Heart left ventricle (tissue), 16 donors: ENCODE results near the gene LMX1A. TPM values are rescaled to one million over a fixed set of nuclear protein-coding genes. Genes with fewer than 3 reads are reported as not detected.

ENCODE experiments used
- ATAC-seq, 4 donors: fragments of 200-7000 bp; cut with Tn5 transposase; one replicate each; pipeline ENCODE4 v1.9.1; 2020 to 2022; ENCODE audit warnings: moderate library complexity in 4 of 4, mild to moderate bottlenecking in 3 of 4, moderate number of reproducible peaks in 1 of 4
- DNase-seq, 5 donors: peaks; one replicate each; pipeline ENCODE4 v3.0.0-alpha.2; 2020
- H3K27ac ChIP-seq, 12 donors: fragments of 200-600 bp; sonication (generic) in 4 of 12; one replicate each; pipeline versions ENCODE4 v1.5.0 to v1.8.0; 2016 to 2022; ENCODE audit warnings: mild to moderate bottlenecking in 2 of 12
- H3K27me3 ChIP-seq, 9 donors: fragments of 200-600 bp; sonication (generic) in 2 of 9; one replicate each; pipeline versions ENCODE4 v1.5.1 to v1.8.0; 2016 to 2022; ENCODE audit warnings: mild to moderate bottlenecking in 3 of 9
- H3K36me3 ChIP-seq, 9 donors: fragments of 200-600 bp; sonication (generic) in 2 of 9; one replicate each; pipeline versions ENCODE4 v1.5.0 to v1.8.0; 2018 to 2022; ENCODE audit warnings: mild to moderate bottlenecking in 2 of 9
- H3K4me1 ChIP-seq, 12 donors: fragments of 200-600 bp; sonication (generic) in 4 of 12; one replicate each; pipeline versions ENCODE4 v1.5.0 to v1.8.0; 2016 to 2022; ENCODE audit warnings: mild to moderate bottlenecking in 3 of 12
- H3K4me3 ChIP-seq, 12 donors: fragments of 200-600 bp; sonication (generic) in 4 of 12; one replicate each; pipeline versions ENCODE4 v1.5.0 to v1.8.0; 2017 to 2022; ENCODE audit warnings: mild to moderate bottlenecking in 9 of 12, moderate library complexity in 4 of 12
- H3K9me3 ChIP-seq, 12 donors: fragments of 200-600 bp; sonication (generic) in 4 of 12; one replicate each; pipeline versions ENCODE4 v1.5.0 to v1.8.0; 2016 to 2022; ENCODE audit warnings: mild to moderate bottlenecking in 1 of 12
- CTCF ChIP-seq, 12 donors: fragments of 200-600 bp; sonication (generic) in 4 of 12; IDR thresholded peaks; one replicate each; pipeline versions ENCODE4 v1.5.0 to v1.8.0; 2018 to 2022; ENCODE audit warnings: antibody characterized with exemption in 12 of 12, mild to moderate bottlenecking in 5 of 12
- POLR2A ChIP-seq, 2 donors: fragments of 450-650 bp; IDR thresholded peaks; one replicate each; pipeline ENCODE4 v1.6.1; 2017; ENCODE audit warnings: antibody characterized with exemption in 2 of 2, mild to moderate bottlenecking in 2 of 2, moderate library complexity in 2 of 2
- WGBS, 4 donors: extraction: QIAGEN DNeasy Blood & Tissue Kit in 2 of 4; methylation state at CpG; one replicate each; pipeline versions ENCODE4 v1.1.5 to v1.1.7; 2013 to 2018; 5-methylcytosine and 5-hydroxymethylcytosine counted together
- intact Hi-C, 10 donors: fragments of 100-400 bp; cut with DNase I; formaldehyde crosslinking; loops; one replicate each; pipeline versions ENCODE4 v1.11.1 to v1.14.2; 2022
- polyA plus RNA-seq, 2 donors: library from polyadenylated mRNA; stranded (reverse); fragments of 200-250 nt; gene quantifications; one replicate each; pipeline ENCODE4 v1.2.3, GENCODE V29; 2013
- total RNA-seq, 9 donors: library from RNA; depleted of rRNA in 2 of 9; stranded (reverse); fragments of >200 nt in 2 of 9; fragmentation: NEBNext Ultra II Directional in 3 of 9; extraction: Animal tissue kit (Norgen Biotek cat#: 25700) in 3 of 9; gene quantifications; one replicate each; pipeline versions ENCODE4 v1.1.0 to v1.2.4, GENCODE V29; 2016 to 2023
- donor health status: ischemic (EF 13 %, LVEDD 7.1; RV severe dilation, severe dysfunction).
- donor health status: healthy with polysubstance abuse.
- donor health status: DM: no; HTN: yes; CAD: no.
- donor health status: DM: no; HTN: no; CAD: no.
- donor health status: ischemic (EF 25% LVEDD 6.9; RV normal size, moderate dysfunction).
- donor health status: ischemic (EF 25% LVEDD 5.7; RV mildly dilated, moderate dysfunction).
- donor health status: healthy.
- donor health status: DM: yes; HTN: yes; CAD: no.
- donor health status: ischemic (EF 35%, LVEDD 5.7; RV mildly dilated, moderate dysfunction).
- donor health status: nonischemic (EF 11% LVEDD 7.7; RV severe dilation, severe dysfunction).
- donor health status: DM: yes; HTN: yes; CAD: no.
- donor health status: PGD.
- donor health status: ischemic (EF 29% LVEDD 5.4; RV normal size, mild dysfunction).
- donor health status: nonischemic (EF 23%, LVEDD 6.1; RV moderate dilation, normal function).

The LMX1A gene
- total and polyA plus RNA-seq, 11 donors, result 0.03 to 0.37 (median 0.14) TPM; not detected in 5

- TF ChIP-seq CTCF (IDR thresholded peaks at IDR 0.05), result no peak
- TF ChIP-seq POLR2A (IDR thresholded peaks at IDR 0.05), result no peak
- no peak for ATAC-seq
- no peaks in the 10 kb centered on the region for H3K9me3 ChIP-seq
- no peaks in the 10 kb centered on the region for H3K4me1 ChIP-seq
- 82 to 86% (median 83%) methylated on average over 3 of the region's 3 CpGs for WGBS, 4 donors
- DNase-seq, result no peak
- intact Hi-C loops, result no loop called here
- no peak overlapping the region for H3K4me3 ChIP-seq
- H3K27me3 ChIP-seq, result peaks cover 0 to 13% (median 0%) of the 10 kb centered on the region in 9 donors
- no peak overlapping the region for H3K27ac ChIP-seq
- H3K36me3 ChIP-seq, result no peaks in the 10 kb centered on the region
These were observed 186.8 kb downstream of the LMX1A start for GRCh38 chr1:165169729-165170128.

DNA sequence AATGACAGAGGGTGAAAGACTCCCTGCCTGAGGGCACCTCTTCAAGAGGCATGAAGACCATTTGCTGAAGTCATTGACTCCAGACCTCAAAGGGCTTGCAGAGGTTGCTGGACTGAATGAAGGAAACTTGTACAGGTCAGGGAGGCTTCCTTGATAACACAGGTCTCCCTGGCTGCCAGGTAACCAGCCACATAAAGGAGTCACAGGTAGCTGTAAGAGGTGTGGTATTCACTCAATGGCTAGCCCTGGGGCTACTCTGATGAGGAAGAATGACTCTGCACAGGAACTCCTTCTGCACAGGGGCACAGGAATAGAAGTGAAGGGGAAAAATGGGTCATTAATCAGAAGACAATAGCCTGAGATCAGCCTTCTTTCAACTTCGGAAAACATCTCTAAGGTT is 187.5 kb downstream of the LMX1A start:
- H3K4me3 ChIP-seq, result no peak overlapping the region
- no peaks in the 10 kb centered on the region for H3K9me3 ChIP-seq
- intact Hi-C loops, result no loop called here
- no peak overlapping the region for H3K27ac ChIP-seq
- TF ChIP-seq POLR2A (IDR thresholded peaks at IDR 0.05) (no peak), CTCF (IDR thresholded peaks at IDR 0.05) (no peak)
- DNase-seq, result no peak
- WGBS, 4 donors, result 56 to 82% (median 71%) methylated on average over 1 of the region's 1 CpG
- H3K4me1 ChIP-seq, result no peaks in the 10 kb centered on the region
- peaks cover 0 to 13% (median 0%) of the 10 kb centered on the region in 9 donors for H3K27me3 ChIP-seq
- no peaks in the 10 kb centered on the region for H3K36me3 ChIP-seq
- no peak for ATAC-seq

GRCh38 chr1:165168467-165168866 is 188.0 kb downstream of the LMX1A start:
- H3K36me3 ChIP-seq, result no peaks in the 10 kb centered on the region
- DNase-seq, result no peak

GRCh38 chr1:165162671-165163241 is 193.8 kb downstream of the LMX1A start:
- no peak overlapping the region for H3K4me3 ChIP-seq
- no peaks in the 10 kb centered on the region for H3K9me3 ChIP-seq
- peaks cover 0 to 13% (median 0%) of the 10 kb centered on the region in 9 donors for H3K27me3 ChIP-seq
- WGBS, 4 donors, result 38 to 61% (median 48%) methylated on average over 6 to 11 of the region's 11 CpGs
- H3K4me1 ChIP-seq, result no peaks in the 10 kb centered on the region
- intact Hi-C loops, result loop anchor here in 1 of 10 donors (5.0 kb wide), 1 partner anchor 50 kb away; no protein-coding TSS in a partner anchor
- no peak for ATAC-seq
- DNase-seq, result no peak
- TF ChIP-seq POLR2A (IDR thresholded peaks at IDR 0.05), result no peak
- TF ChIP-seq CTCF (IDR thresholded peaks at IDR 0.05), result no peak
- H3K36me3 ChIP-seq, result no peaks in the 10 kb centered on the region
- H3K27ac ChIP-seq, result no peak overlapping the region

More at GRCh38 chr1:165168467-165168866, 188.0 kb downstream of the LMX1A start:
- H3K27me3 ChIP-seq, result peaks cover 0 to 13% (median 0%) of the 10 kb centered on the region in 9 donors
- ATAC-seq, result no peak
- H3K4me3 ChIP-seq, result no peak overlapping the region
- intact Hi-C loops, result no loop called here
- TF ChIP-seq CTCF (IDR thresholded peaks at IDR 0.05), result no peak
- TF ChIP-seq POLR2A (IDR thresholded peaks at IDR 0.05), result no peak
- H3K4me1 ChIP-seq, result no peaks in the 10 kb centered on the region
- H3K9me3 ChIP-seq, result no peaks in the 10 kb centered on the region
- no peak overlapping the region for H3K27ac ChIP-seq
- 29 to 45% (median 33%) methylated on average over 4 of the region's 4 CpGs for WGBS, 4 donors
